Ishikawa (cell line): ENCODE results near the gene CXCL14.

Experiments used
- CEBPB ChIP-seq: IDR thresholded peaks from 2 replicates; pipeline ENCODE4 v1.6.1; 2012
- CREB1 ChIP-seq: IDR thresholded peaks from 2 replicates; pipeline ENCODE4 v1.6.1; 2012; ENCODE audit warnings: low read depth
- EGR1 ChIP-seq: IDR thresholded peaks from 2 replicates; pipeline ENCODE4 v1.6.1; 2012
- EP300 ChIP-seq: IDR thresholded peaks from 2 replicates; pipeline ENCODE4 v1.6.1; 2012; ENCODE audit warnings: borderline replicate concordance
- FOXM1 ChIP-seq: IDR thresholded peaks from 2 replicates; pipeline ENCODE4 v1.6.1; 2012; ENCODE audit warnings: low read depth, borderline replicate concordance
- NFIC ChIP-seq: IDR thresholded peaks from 2 replicates; pipeline ENCODE4 v1.6.1; 2012
- RAD21 ChIP-seq: IDR thresholded peaks from 2 replicates; pipeline ENCODE4 v1.6.1; 2012; ENCODE audit warnings: low read depth
- REST ChIP-seq: IDR thresholded peaks from 2 replicates; pipeline ENCODE4 v1.6.1; 2012; ENCODE audit warnings: low read depth, mild to moderate bottlenecking
- TAF1 ChIP-seq: IDR thresholded peaks from 2 replicates; pipeline ENCODE4 v1.6.1; 2012; ENCODE audit warnings: low read depth, mild to moderate bottlenecking
- TCF12 ChIP-seq: IDR thresholded peaks from 2 replicates; pipeline ENCODE4 v1.6.1; 2012; ENCODE audit warnings: low read depth
- TEAD4 ChIP-seq: IDR thresholded peaks from 2 replicates; pipeline ENCODE4 v1.6.1; 2012
- YY1 ChIP-seq: IDR thresholded peaks from 2 replicates; pipeline ENCODE4 v1.6.1; 2012; ENCODE audit warnings: low read depth
- ZBTB7A ChIP-seq: IDR thresholded peaks from 2 replicates; pipeline ENCODE4 v1.6.1; 2012; ENCODE audit warnings: low read depth
- TF ChIP-seq, protein P1 (sequence below): IDR thresholded peaks from 2 replicates; pipeline ENCODE4 v1.6.1; 2012
- TF ChIP-seq, protein P2 (sequence below): IDR thresholded peaks from 2 replicates; pipeline ENCODE4 v1.6.1; 2012

CXCL14 gene

GRCh38 chr5:135547590-135548254 is 31.1 kb downstream of the CXCL14 start:
- TF ChIP-seq CREB1 (no peak), ZBTB7A (no peak), EGR1 (no peak), TCF12 (no peak), NFIC (no peak), TAF1 (no peak), EP300 (no peak), YY1 (no peak), FOXM1 (no peak), RAD21 (no peak), CEBPB (no peak), REST (no peak)
- TF ChIP-seq, protein P1, sequence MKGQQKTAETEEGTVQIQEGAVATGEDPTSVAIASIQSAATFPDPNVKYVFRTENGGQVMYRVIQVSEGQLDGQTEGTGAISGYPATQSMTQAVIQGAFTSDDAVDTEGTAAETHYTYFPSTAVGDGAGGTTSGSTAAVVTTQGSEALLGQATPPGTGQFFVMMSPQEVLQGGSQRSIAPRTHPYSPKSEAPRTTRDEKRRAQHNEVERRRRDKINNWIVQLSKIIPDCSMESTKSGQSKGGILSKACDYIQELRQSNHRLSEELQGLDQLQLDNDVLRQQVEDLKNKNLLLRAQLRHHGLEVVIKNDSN: no peak
- TF ChIP-seq, protein P2, sequence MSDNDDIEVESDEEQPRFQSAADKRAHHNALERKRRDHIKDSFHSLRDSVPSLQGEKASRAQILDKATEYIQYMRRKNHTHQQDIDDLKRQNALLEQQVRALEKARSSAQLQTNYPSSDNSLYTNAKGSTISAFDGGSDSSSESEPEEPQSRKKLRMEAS: no peak

DNA sequence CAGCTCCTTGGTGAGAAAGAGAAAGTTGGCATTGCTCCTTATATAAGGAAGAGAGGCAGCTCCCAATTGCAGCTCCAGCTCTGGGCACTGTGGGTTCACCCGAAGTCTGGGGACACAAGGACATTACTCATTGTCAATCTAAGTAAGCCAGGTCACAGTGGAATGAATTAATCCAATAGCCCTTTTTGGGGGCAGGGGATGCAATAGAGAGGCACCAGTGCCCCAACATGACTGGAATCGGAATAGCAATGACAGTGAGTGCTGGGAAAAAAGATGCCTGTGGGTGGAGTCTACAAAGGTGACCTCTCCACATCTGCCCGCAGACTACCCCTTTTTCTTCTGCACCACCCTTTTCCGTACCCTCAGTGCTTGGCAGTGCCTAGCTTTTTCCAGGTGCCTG is 31.9 kb downstream of the CXCL14 start:
- no peak for TF ChIP-seq TAF1
- no peak for TF ChIP-seq EGR1
- TF ChIP-seq RAD21: no peak
- TF ChIP-seq, protein P1: no peak
- no peak for TF ChIP-seq TEAD4
- no peak for TF ChIP-seq FOXM1
- no peak for TF ChIP-seq CREB1
- TF ChIP-seq, protein P2: no peak
- TF ChIP-seq NFIC: no peak
- TF ChIP-seq EP300: no peak
- no peak for TF ChIP-seq CEBPB

DNA sequence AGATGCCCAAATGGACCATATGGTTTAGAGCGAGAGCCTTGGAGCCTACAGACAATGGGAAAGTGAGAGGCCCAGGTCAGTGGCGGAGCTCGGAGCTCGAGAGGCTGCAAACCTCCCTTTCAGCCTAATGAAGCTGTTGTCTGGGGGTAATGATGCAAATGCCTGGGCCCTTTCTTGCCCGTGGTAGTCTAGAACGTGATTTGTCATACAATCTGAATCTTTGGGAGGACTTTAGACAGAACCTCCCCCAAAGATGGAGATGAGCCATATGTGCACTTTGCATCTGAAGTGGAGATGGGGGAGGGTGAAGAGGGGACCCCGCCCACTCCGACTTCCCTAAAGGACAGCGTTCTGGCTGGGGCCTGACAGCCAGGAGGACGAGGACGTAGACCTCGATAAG is 32.7 kb downstream of the CXCL14 start:
- TF ChIP-seq EP300 (no peak), ZBTB7A (no peak), CEBPB (no peak), EGR1 (no peak)

DNA sequence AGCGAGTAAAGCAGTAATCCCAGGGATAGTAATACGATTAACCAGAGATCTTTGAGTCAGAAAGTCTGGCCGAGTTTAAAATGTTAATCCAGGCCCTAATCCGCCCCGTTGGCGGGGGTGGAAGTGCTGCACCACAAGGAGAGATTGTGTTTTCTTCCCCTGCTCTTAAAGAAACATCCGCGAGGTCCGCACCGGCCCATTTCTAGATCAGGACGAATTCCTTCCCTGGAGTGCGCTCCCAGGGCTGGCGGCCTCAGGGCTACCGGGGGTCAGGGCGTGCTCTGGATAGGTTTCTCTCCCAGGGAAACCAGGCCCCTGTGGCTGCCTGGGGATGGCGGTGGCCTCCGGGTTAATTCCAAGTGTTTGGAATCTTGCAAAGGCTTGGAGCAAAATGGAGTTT is 33.7 kb downstream of the CXCL14 start:
- TF ChIP-seq TEAD4: no peak
- TF ChIP-seq ZBTB7A: no peak
- TF ChIP-seq FOXM1: no peak
- TF ChIP-seq RAD21: no peak
- TF ChIP-seq TCF12: no peak
- TF ChIP-seq, protein P1: no peak
- TF ChIP-seq REST: no peak
- no peak for TF ChIP-seq EGR1

DNA sequence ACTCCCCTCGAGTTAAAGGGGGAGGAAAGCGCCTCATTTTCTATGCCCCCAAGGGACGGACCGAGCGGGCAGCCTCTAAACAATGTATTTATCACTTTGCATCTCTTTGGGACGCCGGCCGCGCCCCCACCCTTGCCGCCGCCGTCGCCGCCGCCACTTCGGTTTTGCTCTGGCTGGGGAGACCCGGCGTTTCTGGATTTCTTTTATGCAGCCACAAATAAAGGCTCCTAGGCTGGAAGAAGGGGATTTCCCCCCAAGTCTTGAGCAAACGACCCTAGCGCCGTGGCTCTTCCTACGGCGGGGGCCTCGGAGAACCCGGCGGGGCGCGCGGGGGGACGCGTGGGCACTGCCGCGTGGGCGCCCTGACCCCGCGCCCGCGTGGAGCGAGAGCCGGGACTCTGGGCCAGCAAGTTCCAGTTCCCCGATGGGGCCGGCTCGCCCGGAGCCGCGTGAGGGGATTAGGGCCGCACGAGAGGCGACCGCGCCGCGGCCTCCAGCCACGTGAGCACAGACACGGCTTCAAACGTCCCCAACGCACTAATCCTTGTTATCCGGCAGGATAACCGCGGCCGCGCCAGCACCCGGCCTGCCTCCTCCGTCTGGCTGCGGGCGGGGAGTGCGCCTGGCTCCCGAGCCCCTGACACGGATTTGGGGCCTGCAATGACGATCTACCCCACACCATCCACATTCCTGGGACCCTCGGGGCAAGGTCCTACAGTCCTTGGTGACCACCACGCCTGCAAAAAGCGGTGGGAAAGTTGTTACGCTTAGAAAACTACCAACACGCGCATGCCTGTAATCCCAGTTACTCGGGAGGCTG is 35.1 kb downstream of the CXCL14 start:
- TF ChIP-seq REST: no peak
- no peak for TF ChIP-seq YY1
- TF ChIP-seq TCF12: no peak
- no peak for TF ChIP-seq NFIC
- TF ChIP-seq, protein P2: no peak
- TF ChIP-seq RAD21: no peak
- no peak for TF ChIP-seq CREB1
- TF ChIP-seq EGR1: no peak
- no peak for TF ChIP-seq CEBPB
- no peak for TF ChIP-seq TAF1
- TF ChIP-seq FOXM1: no peak
- TF ChIP-seq, protein P1: no peak
- no peak for TF ChIP-seq TEAD4
- TF ChIP-seq EP300: no peak
- TF ChIP-seq ZBTB7A: no peak
